Putamen (tissue), 1 donor: ENCODE measurements around the gene SH3BGR.
A peak's percentile ranks its signal among the peaks of the same experiment; 100 is the strongest.
"Not testable (repeated sequence)": the region's sequence is repeated elsewhere in the genome, so short reads cannot be mapped to it uniquely, and the experiment has no call there.

Experiments
- DNase-seq: peaks from one replicate; pipeline ENCODE4 v3.0.0-alpha.2; 2016; ENCODE audit warnings: low spot score

The SH3BGR gene

GRCh38 chr21:39515684-39516472 is 64.1 kb downstream of the SH3BGR start:
- no peak for DNase-seq

DNA sequence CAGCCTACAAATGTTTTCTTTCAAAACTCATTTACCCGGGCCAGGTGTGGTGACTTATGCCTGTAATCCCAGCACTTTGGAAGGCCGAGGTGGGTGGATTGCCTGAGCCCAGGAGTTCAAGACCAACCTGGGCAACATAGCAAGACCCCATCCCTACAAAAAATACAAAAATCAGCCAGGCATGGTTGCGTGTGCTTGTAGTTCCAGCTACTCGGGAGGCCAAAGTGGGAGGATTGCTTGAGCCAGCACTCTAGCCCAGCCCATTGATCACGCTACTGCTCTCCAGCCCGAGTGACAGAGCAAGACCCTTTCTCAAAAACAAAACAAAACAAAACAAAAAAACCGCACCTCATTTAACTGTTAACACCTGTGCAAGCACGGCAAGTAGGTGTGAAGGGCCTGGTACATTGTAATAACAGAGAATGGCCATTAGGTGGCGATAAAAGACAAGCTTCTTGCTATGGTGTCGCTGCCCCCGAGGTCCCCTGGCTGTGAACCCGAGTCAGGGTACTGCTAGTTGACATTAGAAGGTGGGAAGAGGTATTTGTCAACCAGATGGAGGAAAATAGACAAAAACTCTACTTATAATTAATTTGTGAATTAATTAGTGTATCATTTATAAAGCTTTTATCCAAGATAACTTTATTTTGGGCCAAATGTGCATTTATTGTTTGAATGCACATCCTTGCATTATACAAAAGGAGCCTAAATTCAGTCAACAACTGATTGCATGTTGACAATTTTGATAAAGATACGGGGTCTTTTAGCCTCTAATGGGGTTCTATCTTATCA is 66.5 kb downstream of the SH3BGR start:
- DNase-seq, result peak; percentile 62

GRCh38 chr21:39518847-39519210 is 67.1 kb downstream of the SH3BGR start:
- no peak for DNase-seq

- DNase-seq, result no peak
Measured at GRCh38 chr21:39519835-39520234, 68.1 kb downstream of the SH3BGR start.

GRCh38 chr21:39523399-39523798 is 71.6 kb downstream of the SH3BGR start:
- DNase-seq, result no peak

DNA sequence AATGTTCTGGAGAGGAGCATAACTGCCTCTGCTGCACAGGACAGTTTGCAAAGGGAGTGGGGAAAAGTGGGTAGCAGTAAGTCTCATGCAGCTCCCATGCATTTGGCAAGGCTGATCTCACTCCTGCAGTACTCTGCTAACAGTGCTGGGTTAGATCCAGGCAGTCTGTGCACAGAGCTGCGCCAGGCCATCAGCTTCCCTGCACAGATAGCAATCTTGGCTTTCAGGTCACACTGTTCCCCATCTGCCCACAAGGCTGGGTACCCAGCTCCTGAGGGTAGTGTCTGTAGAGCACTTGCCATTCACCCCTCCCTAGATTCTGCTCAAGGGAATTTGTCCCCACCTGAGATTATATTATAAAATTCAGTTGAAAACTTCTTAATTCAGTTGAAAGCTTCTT is 72.1 kb downstream of the SH3BGR start:
- no peak for DNase-seq

DNA sequence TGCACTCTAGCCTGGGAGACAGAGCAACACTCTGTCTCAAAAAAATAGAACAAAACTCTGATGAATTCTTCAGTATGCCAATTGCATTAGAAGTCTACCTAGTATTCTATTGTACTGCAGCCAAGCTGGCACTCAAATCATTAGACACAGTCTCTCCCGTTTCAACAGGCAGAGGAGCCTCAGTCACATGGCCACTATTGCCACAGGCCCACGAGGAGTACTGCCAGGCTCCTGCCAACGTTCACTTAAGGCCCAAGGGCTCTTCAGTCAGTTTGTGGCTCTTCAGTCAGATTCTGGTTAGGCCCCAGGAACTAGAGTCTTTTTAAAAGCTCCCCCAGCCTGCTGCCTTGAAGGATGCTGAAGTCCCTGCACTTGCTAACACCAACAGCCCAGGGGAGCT is 73.4 kb downstream of the SH3BGR start:
- DNase-seq, result no peak

DNA sequence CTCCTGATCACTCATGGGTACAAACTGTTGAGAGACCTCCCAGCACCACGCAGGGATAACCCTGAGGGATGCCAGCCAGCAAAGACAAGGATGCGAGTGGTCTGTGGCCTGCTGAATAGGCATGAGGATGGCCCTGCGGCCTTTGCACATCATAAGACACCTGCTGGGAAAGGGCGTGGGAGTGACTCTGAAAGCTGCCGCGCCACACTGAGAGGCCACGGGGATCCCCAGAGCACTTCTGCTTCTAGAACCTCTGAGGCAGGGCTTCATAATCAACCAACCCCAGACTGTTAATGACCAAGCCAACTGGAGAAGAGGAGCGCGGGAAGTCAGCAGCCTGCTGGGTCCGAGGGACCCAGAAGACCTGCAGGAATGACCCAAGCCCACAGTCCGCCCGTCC is 73.8 kb downstream of the SH3BGR start:
- DNase-seq, result no peak

DNA sequence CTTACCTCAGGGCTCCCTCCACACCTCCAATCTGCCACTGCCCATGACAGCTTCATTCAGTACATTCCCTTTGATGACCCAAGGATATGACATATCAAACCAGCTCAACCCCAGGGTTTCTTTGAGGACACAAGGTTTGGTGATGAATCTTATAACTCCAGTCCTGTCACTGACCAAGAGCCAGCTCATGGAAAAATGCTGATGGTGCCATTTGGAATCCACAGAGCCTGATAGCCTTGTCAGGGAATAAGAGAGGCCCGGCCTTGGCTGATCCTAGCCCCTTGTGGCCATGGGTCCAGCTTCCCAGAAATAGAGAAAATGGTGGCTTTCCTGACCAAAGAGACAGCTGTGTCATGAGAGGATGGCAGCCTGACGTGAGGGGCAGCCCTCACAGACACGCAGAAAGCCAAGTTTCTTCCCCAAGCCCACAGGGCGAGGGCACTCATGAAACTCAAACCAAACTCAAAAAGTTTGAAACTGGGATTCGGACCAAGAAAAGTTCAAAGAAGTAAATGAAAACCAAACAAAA is 75.4 kb downstream of the SH3BGR start:
- DNase-seq, result no peak

DNA sequence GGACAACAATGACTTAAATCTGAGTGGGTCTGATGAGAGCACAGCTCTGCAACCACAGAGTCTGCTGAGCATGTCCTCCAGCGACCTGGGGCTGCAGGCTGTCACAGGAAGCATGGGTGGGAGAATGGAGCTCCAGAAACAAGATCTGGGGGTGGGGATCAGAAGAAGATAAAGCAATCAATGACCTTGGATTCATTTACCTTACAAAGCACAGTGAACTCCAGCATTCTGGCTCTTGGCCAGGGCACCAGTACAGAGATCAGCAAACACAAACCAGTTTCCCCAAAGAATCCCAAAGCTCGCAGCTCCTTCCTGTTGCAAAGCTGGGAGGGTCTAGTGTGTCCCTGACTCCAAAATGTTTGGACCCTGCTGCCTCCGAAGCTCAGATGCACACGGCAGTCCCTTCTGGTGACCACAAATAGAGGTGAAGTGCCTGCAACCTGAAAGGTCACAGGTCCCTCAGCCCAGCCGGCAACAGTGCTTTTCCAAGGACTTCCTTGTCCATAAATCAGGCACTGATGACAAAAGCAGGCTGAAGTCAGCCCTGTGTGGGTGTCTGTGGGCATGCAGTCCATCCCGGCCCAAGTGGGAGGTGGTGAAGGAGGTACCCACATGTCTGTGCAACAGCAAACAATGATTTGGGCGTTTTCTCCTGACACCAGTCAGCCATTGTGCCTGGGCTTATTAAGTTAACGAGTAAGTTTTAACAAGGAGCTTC is 76.1 kb downstream of the SH3BGR start:
- DNase-seq, result no peak

DNA sequence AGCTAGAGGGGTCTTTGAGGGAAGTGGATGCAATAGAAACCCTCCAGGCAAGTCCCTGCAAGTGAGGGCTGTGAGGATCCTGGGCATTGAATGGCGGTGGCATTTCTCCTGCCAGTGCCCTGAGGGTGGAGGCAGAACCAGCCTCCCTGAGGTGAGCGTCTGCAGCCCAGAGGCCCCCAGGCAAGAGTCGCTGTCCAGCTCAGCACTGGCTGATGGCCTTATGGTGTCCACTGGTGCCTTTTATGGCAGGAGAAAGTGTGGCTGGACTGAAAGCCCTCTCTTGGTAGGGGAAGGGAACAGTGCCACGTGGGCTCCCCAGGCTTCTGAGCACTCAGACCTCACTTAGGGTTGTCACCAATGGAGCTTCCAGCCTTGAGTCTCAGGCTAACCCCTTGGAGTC is 77.3 kb downstream of the SH3BGR start:
- DNase-seq, result no peak

DNA sequence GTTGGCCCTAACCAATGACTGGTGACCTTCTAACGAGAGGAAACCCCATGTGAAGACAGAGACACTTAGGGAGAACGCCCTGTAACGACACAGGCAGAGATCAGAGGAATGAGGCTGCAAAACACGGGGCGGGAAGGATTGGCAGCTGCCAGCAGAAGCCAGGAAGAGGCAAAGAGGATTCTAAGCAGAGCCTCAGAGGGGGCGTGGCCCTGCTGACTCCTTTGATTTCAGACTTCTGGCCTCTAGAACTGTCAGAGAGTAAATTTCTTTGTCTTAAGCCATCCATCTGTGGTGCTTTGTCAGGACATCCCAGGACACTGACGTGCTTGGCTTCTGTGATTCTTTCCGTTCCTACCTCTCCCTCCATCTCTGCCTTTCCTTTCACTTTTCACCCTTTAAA is 79.3 kb downstream of the SH3BGR start:
- no peak for DNase-seq

DNA sequence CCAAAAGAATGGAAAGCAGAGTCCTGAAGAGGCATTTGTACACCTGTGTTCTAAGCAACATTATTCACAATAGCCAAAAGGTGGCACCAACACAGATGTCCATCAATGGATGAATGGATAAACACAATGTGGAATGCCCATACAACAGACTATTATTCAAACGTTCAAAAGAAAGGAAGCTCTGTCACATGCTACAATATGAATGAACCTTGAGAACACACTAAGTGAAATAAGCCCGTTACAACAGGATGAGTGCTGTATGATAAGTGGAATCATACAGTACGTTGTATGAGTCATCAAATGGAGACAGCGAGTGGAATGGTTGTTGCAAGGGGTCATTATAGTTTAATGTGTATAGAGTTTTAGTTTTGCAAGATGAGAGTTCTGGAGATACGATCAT is 80.1 kb downstream of the SH3BGR start:
- no peak for DNase-seq

- no peak for DNase-seq
Measured at GRCh38 chr21:39533545-39534380, 82.0 kb downstream of the SH3BGR start.

GRCh38 chr21:39535646-39536437 is 84.1 kb downstream of the SH3BGR start:
- no peak for DNase-seq

- no peak for DNase-seq
Measured at GRCh38 chr21:39536835-39537234, 85.1 kb downstream of the SH3BGR start.

GRCh38 chr21:39537571-39537970 is 85.8 kb downstream of the SH3BGR start:
- DNase-seq, result peak; percentile 65

DNA sequence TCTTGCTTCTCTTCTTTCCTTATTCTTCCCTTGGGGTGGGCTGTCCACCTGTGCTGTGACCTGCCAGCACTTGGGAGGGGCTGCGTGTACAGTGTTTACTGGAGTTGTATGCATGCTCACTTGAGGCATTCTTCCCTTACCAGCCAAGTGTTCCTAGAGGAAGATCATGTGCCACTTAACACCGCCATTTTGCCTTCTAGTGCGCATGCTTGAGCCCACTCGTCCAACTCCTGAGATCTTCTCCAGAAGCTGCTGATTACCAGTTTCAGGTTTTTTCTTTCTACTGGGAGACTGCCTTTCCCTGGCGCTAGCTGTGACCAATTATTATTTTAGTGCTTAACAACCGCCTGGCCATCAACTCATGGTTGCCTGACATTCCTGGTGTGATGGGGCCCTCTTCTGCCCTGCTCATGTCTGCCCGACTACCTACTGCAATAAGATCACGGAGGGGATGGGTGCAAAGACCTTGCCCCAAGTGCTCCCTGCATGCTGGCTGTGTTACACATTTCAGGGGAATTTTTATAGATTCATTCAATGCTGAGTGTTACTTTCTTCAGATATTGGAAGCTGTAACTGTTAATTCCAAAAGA is 86.8 kb downstream of the SH3BGR start:
- no peak for DNase-seq

DNA sequence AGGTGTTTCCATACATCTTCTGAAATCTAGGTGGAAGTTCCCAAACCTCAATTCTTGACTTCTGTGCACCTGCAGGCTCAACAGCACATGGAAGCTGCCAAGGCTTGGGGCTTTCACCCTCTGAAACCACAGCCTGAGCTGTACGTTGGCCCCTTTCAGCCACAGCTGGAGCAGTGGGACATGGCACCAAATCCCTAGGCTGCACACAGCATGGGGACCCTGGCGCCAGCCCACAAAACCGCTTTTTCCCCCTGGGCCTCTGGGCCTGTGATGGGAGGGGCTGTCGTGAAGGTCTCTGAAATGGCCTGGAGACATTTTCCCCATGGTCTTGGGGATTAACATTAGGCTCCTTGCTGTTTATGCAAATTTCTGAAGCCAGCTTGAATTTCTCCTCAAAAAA is 88.6 kb downstream of the SH3BGR start:
- DNase-seq, result not testable (repeated sequence)

DNA sequence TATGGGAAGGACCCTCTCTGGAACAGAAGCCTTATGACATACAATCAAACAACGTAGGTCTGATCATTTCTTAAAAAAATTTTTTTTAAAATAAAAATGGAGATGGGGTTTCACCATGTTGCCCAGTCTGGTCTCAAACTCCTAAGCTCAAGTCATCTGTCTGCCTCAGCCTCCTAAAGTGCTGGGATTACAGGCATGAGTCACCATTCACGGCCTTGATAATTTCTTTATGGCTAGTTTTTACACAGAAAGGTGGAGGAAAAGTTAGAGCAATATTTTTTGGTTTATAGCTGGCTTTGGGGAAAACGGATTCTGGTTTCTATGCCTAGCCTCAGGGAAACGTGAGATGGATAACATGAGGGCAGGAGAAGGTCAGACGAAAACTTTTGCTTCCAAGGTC is 91.0 kb downstream of the SH3BGR start:
- DNase-seq, result no peak

GRCh38 chr21:39546522-39546921 is 94.8 kb downstream of the SH3BGR start:
- DNase-seq, result no peak
